Mesendoderm (in vitro differentiated cells): ENCODE data around the gene COL2A1.

Source experiments
- DNase-seq: peaks from one replicate; pipeline ENCODE4 v3.0.0; 2013
- H2AK5ac ChIP-seq: 2 replicates; pipeline ENCODE4 v1.6.1; 2013; ENCODE audit warnings: low read length, inconsistent platforms
- H2BK120ac ChIP-seq: 2 replicates; pipeline ENCODE4 v1.6.1; 2013; ENCODE audit warnings: low read depth, mild to moderate bottlenecking, low read length, moderate library complexity, mixed read lengths
- H2BK15ac ChIP-seq: replicated peaks from 2 replicates; pipeline ENCODE4 v1.6.1; 2013; ENCODE audit warnings: low read depth, mild to moderate bottlenecking, moderate library complexity
- H2BK5ac ChIP-seq: 2 replicates; pipeline ENCODE4 v1.6.1; 2013; ENCODE audit warnings: low read length, inconsistent platforms
- H3K18ac ChIP-seq: 2 replicates; pipeline ENCODE4 v1.6.1; 2013; ENCODE audit warnings: mild to moderate bottlenecking, low read length, mixed read lengths
- H3K23ac ChIP-seq: one replicate; pipeline ENCODE4 v1.6.1; 2013; ENCODE audit warnings: low read length
- H3K27ac ChIP-seq: 2 replicates; pipeline ENCODE4 v1.5.1; 2013; ENCODE audit warnings: low read depth, mild to moderate bottlenecking, inconsistent platforms, low read length, moderate library complexity
- H3K27me3 ChIP-seq: 2 replicates; pipeline ENCODE4 v1.6.1; 2013; ENCODE audit warnings: low read length, control low read depth, mild to moderate bottlenecking, inconsistent platforms; ENCODE audit not compliant: insufficient read depth, poor library complexity
- H3K36me3 ChIP-seq: 2 replicates; pipeline ENCODE4 v1.6.1; 2013; ENCODE audit warnings: low read length, inconsistent platforms; ENCODE audit not compliant: control insufficient read depth, insufficient read depth
- H3K4ac ChIP-seq: one replicate; pipeline ENCODE4 v1.6.1; 2013; ENCODE audit warnings: low read depth, mild to moderate bottlenecking, low read length, moderate library complexity
- H3K4me1 ChIP-seq: 2 replicates; pipeline ENCODE4 v1.6.1; 2013; ENCODE audit warnings: low read depth, low read length, inconsistent platforms; ENCODE audit not compliant: control insufficient read depth
- H3K4me2 ChIP-seq: 2 replicates; pipeline ENCODE4 v1.6.1; 2013; ENCODE audit warnings: low read length
- H3K4me3 ChIP-seq: 2 replicates; pipeline ENCODE4 v1.5.1; 2013; ENCODE audit warnings: mild to moderate bottlenecking, low read length
- H3K56ac ChIP-seq: one replicate; pipeline ENCODE4 v1.6.1; 2013; ENCODE audit warnings: low read length
- H3K79me1 ChIP-seq: 2 replicates; pipeline ENCODE4 v1.6.1; 2013; ENCODE audit warnings: low read length, inconsistent platforms
- H3K79me2 ChIP-seq: 2 replicates; pipeline ENCODE4 v1.6.1; 2013; ENCODE audit warnings: mild to moderate bottlenecking, low read length; ENCODE audit not compliant: control insufficient read depth, insufficient read depth
- H3K9ac ChIP-seq: 2 replicates; pipeline ENCODE4 v1.6.1; 2013; ENCODE audit warnings: low read length, inconsistent platforms
- H4K5ac ChIP-seq: one replicate; pipeline ENCODE4 v1.6.1; 2013; ENCODE audit warnings: low read length
- H4K8ac ChIP-seq: one replicate; pipeline ENCODE4 v1.6.1; 2013; ENCODE audit warnings: low read depth, mild to moderate bottlenecking, control low read depth, low read length, moderate library complexity
- WGBS: extraction: QIAGEN DNeasy Blood & Tissue Kit; methylation state at CpG from one replicate; pipeline ENCODE4 v1.1.7; 2013; ENCODE audit warnings: low lambda C conversion rate, missing lambda C conversion rate; ENCODE audit not compliant: insufficient coverage; ENCODE audit errors: extremely low coverage; 5-methylcytosine and 5-hydroxymethylcytosine counted together

Gene COL2A1

DNA sequence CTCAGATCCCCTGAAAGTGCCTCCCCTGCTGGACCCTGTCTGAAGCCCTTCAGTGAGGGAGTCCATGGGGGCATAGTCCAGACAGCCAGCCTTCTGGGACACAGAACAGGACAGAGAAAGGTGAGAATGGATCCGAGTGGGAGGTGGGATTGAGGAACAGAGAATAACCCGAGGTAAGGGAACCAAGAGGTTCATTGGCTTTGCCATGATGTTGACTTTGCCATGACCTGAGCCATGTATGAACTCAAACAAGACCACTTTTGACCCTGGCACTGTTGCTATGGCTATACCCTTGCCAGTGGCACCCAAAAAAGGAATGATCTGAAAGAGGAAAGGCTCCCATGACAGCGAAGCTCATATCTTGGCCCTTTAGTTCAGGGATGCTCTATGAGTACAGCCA is 76.9 kb downstream of the COL2A1 start:
- H3K56ac ChIP-seq = no peak overlapping the region
- no peaks in the 10 kb centered on the region for H3K4me1 ChIP-seq
- no peak overlapping the region for H3K4ac ChIP-seq
- no peak overlapping the region for H3K23ac ChIP-seq
- H4K8ac ChIP-seq = no peak overlapping the region
- DNase-seq = no peak
- no peak overlapping the region for H2BK15ac ChIP-seq
- H2BK5ac ChIP-seq = no peak overlapping the region
- no peak overlapping the region for H3K4me2 ChIP-seq
- H3K27me3 ChIP-seq = peaks cover 3% of the 10 kb centered on the region
- no peaks in the 10 kb centered on the region for H3K36me3 ChIP-seq
- H3K4me3 ChIP-seq = no peak overlapping the region
- H3K27ac ChIP-seq = no peak overlapping the region
- no peaks in the 10 kb centered on the region for H3K79me2 ChIP-seq
- no peak overlapping the region for H3K18ac ChIP-seq
- no peak overlapping the region for H4K5ac ChIP-seq
- H3K9ac ChIP-seq = no peak overlapping the region
- H2BK120ac ChIP-seq = no peak overlapping the region
- no CpG with 5 or more reads among the region's 3 CpGs for WGBS
- no peaks in the 10 kb centered on the region for H3K79me1 ChIP-seq
- no peak overlapping the region for H2AK5ac ChIP-seq
